Gastrocnemius medialis (tissue), 4 donors: ENCODE results near the gene IL1R1. TPM values are rescaled to one million over a fixed set of nuclear protein-coding genes. Genes with fewer than 3 reads are reported as not detected.

Experiments
- ATAC-seq, 2 donors: fragments of 150-250 bp; one replicate each; pipeline ENCODE4 v1.9.1; 2016
- DNase-seq, 2 donors: peaks; one replicate each; pipeline ENCODE4 v3.0.0-alpha.2; 2019
- H3K27ac ChIP-seq, 4 donors: fragments of 200-600 bp; sonication (generic); 1 replicate in 1 of 4; 2 replicates in 3 of 4; pipeline ENCODE4 v1.5.1; 2016 to 2018; ENCODE audit warnings: mild to moderate bottlenecking in 2 of 4, moderate library complexity in 1 of 4
- H3K27me3 ChIP-seq, 3 donors: fragments of 200-600 bp; sonication (generic) in 2 of 3; 1 replicate in 1 of 3; 2 replicates in 2 of 3; pipeline versions ENCODE4 v1.5.1 to v1.6.0; 2016 to 2019; ENCODE audit warnings: mild to moderate bottlenecking in 1 of 3, moderate library complexity in 1 of 3
- H3K36me3 ChIP-seq, 2 donors: fragments of 200-600 bp; sonication (generic) in 1 of 2; one replicate each; pipeline ENCODE4 v1.5.1; 2017 to 2018
- H3K4me1 ChIP-seq, 2 donors: fragments of 200-600 bp; sonication (generic) in 1 of 2; one replicate each; pipeline ENCODE4 v1.5.1; 2016 to 2017; ENCODE audit warnings: mild to moderate bottlenecking in 2 of 2
- H3K4me3 ChIP-seq, 4 donors: fragments of 200-600 bp; sonication (generic) in 3 of 4; 1 replicate in 1 of 4; 2 replicates in 3 of 4; pipeline ENCODE4 v1.5.1; 2016 to 2019; ENCODE audit warnings: mild to moderate bottlenecking in 2 of 4
- H3K9me3 ChIP-seq, 3 donors: fragments of 200-600 bp; sonication (generic) in 2 of 3; 1 replicate in 1 of 3; 2 replicates in 2 of 3; pipeline ENCODE4 v1.5.1; 2016 to 2019
- CTCF ChIP-seq, 5 experiments: fragments of 450-650 bp in 3 of 5; fragments of 200-600 bp in 2 of 5; sonication (generic) in 2 of 5; IDR thresholded peaks in 4 of 5; conservative IDR thresholded peaks in 1 of 5; 1 replicate in 4 of 5; 2 replicates in 1 of 5; pipeline ENCODE4 v1.5.1; 2016 to 2019; ENCODE audit warnings: antibody characterized with exemption in 5 of 5, mild to moderate bottlenecking in 3 of 5, moderate library complexity in 3 of 5
- POLR2A ChIP-seq, 2 donors: fragments of 450-650 bp; IDR thresholded peaks; one replicate each; pipeline ENCODE4 v1.6.1; 2017; ENCODE audit warnings: antibody characterized with exemption in 2 of 2, mild to moderate bottlenecking in 2 of 2, moderate library complexity in 2 of 2
- in situ Hi-C, 4 donors: fragments of 200-750 bp; cut with MboI; loops; one replicate each; pipeline versions ENCODE4 v1.15.0 to v1.8.0; 2017; ENCODE audit warnings: low sequenced_read_pairs in 4 of 4
- intact Hi-C: fragments of 100-400 bp; cut with DNase I; formaldehyde crosslinking; loops from one replicate; pipeline ENCODE4 v1.15.1; 2023; ENCODE audit warnings: low total_unique reads
- total RNA-seq, 4 donors: library from RNA; depleted of rRNA; stranded (reverse); fragments of >200 nt; gene quantifications; one replicate each; pipeline versions ENCODE4 v1.1.0 to v1.2.3, GENCODE V29; 2016

IL1R1 gene
- total RNA-seq, 4 donors from 2014 or later: 17.6 to 23.3 (median 19.3) TPM

DNA sequence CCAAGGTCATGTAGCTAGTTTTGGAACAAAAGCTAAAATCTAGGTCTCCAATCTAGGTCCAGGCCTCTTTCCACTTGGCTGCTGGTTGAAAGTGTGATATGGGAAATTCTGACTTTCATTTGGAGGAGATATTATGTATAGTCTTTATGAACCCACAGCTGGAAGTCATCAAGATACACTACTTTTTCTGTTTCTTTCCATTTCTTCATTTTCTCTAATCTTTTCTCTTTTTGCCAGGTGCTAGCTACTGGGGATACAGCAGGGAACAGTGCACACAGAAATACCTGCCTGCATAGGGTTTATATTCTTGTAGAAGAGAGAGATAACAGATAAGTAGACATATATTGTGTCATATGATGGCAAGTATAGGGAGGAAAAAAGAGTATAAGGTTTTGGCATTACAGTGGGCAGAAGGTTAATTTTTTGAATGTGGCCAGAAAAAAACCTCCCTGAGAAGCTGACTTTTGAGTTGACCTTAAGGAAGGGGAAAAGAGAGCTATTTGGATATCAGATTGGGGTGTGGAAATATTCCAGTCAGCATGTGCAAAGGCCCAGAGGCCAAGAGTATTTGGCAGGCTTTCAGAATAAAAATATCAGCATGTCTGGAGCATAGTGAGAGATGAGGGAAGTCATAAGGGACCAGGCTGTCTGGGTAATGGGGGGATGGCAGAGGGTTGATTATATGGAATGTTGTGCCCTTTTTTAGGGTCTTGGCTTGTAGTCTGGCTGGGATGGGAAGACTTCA, 15.6 kb downstream of the IL1R1 start:
- H3K4me1 ChIP-seq: peaks cover 7 to 13% of the 10 kb centered on the region in 2 donors
- in situ Hi-C loops (loop anchor here in 1 of 4 donors (10.0 kb wide), 1 partner anchor 133 kb away; no protein-coding TSS in a partner anchor), intact Hi-C loops (no loop called here)
- no peaks in the 10 kb centered on the region for H3K27me3 ChIP-seq
- H3K27ac ChIP-seq: peak overlapping the region in 1 of 4 donors; percentile 3
- ATAC-seq (no peak), DNase-seq (no peak)
- peaks cover 0 to 31% of the 10 kb centered on the region in 2 donors for H3K36me3 ChIP-seq
- H3K4me3 ChIP-seq: no peak overlapping the region
- H3K9me3 ChIP-seq: no peaks in the 10 kb centered on the region
- no peak for TF ChIP-seq POLR2A (IDR thresholded peaks at IDR 0.05)
- no peak for TF ChIP-seq CTCF (IDR thresholded peaks at IDR 0.05 in 4 of 5, conservative IDR thresholded peaks at IDR 0.05 in 1 of 5)

- DNase-seq (no peak), ATAC-seq (no peak)
- H3K36me3 ChIP-seq: peaks cover 0 to 21% of the 10 kb centered on the region in 2 donors
- H3K4me1 ChIP-seq: peaks cover 7 to 13% of the 10 kb centered on the region in 2 donors
- no peaks in the 10 kb centered on the region for H3K9me3 ChIP-seq
- intact Hi-C loops: no loop called here
- no peaks in the 10 kb centered on the region for H3K27me3 ChIP-seq
- H3K27ac ChIP-seq: peak overlapping the region in 3 of 4 donors; percentile 12 to 37 (median 21)
- TF ChIP-seq CTCF (IDR thresholded peaks at IDR 0.05 in 4 of 5, conservative IDR thresholded peaks at IDR 0.05 in 1 of 5) (no peak), POLR2A (IDR thresholded peaks at IDR 0.05) (no peak)
- in situ Hi-C loops: loop anchor here in 1 of 4 donors (10.0 kb wide), 1 partner anchor 134 kb away; no protein-coding TSS in a partner anchor
- no peak overlapping the region for H3K4me3 ChIP-seq
These were observed 16.7 kb downstream of the IL1R1 start for GRCh38 chr2:102159295-102159694.

- peak; percentile 94 to 95 for ATAC-seq
- H3K36me3 ChIP-seq: peaks cover 0 to 41% of the 10 kb centered on the region in 2 donors
- peak overlapping the region; percentile 4 to 47 (median 22) for H3K27ac ChIP-seq
- H3K27me3 ChIP-seq: no peaks in the 10 kb centered on the region
- peak in 1 of 2 donors; percentile 49 for DNase-seq
- intact Hi-C loops: loop anchor here (1.0 to 2.0 kb wide), 3 partner anchors 74 to 146 kb away; no protein-coding TSS in a partner anchor
- in situ Hi-C loops: loop anchor here in 2 of 4 donors (5.0 kb wide), 1 partner anchor 144 kb away; no protein-coding TSS in a partner anchor
- no peaks in the 10 kb centered on the region for H3K9me3 ChIP-seq
- TF ChIP-seq POLR2A (IDR thresholded peaks at IDR 0.05): no peak
- TF ChIP-seq CTCF (IDR thresholded peaks at IDR 0.05 in 4 of 5, conservative IDR thresholded peaks at IDR 0.05 in 1 of 5): peak; percentile 67 to 73 (median 72)
- H3K4me1 ChIP-seq: peaks cover 9 to 15% of the 10 kb centered on the region in 2 donors
- no peak overlapping the region for H3K4me3 ChIP-seq
These were observed 23.8 kb downstream of the IL1R1 start for GRCh38 chr2:102166189-102166845.

DNA sequence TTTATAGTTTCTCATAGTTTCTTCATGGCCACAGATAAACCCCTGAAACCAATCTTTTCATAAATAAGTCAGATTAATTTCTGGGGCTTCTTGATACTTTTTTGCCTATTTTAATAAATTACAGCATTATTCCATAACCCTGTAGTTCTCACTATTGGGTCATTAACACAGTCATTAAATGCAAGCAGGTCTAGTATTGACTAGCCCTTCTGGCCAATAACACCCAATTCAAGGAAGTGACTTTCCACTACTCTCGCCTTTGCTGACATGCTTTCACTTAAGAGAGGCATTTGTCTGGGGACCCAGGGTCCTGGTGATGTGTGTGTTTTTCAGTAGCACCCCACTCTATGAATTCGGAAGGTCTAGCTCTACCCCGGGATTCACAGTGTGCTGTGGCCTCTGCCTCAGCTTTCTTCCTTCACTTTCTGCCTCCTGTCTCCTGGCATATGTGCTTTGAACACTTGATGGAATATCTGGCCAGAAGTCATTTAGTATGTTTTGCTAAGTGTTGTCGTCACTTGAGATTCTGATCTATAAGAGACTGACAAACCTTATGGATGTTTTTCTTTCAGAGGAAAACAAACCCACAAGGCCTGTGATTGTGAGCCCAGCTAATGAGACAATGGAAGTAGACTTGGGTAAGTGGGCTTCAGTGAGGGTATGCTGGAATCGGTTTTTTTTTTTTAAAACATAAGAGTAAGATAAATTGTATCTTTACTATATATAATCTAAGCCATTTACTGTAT, 25.7 kb downstream of the IL1R1 start:
- intact Hi-C loops: no loop called here
- in situ Hi-C loops: loop anchor here in 2 of 4 donors (5.0 kb wide), 1 partner anchor 146 kb away; no protein-coding TSS in a partner anchor
- Histone ChIP-seq H3K9me3 (no peaks in the 10 kb centered on the region), H3K27me3 (no peaks in the 10 kb centered on the region), H3K27ac (no peak overlapping the region), H3K4me3 (no peak overlapping the region), H3K4me1 (peaks cover 9 to 15% of the 10 kb centered on the region in 2 donors), H3K36me3 (peaks cover 0 to 60% of the 10 kb centered on the region in 2 donors)
- DNase-seq (no peak), ATAC-seq (no peak)
- TF ChIP-seq POLR2A (IDR thresholded peaks at IDR 0.05): no peak
- TF ChIP-seq CTCF (IDR thresholded peaks at IDR 0.05 in 4 of 5, conservative IDR thresholded peaks at IDR 0.05 in 1 of 5): no peak
